Raji (cell line): ENCODE measurements around the gene FASLG.

Experiments
- POLR2A ChIP-seq: IDR thresholded peaks from 2 replicates; pipeline ENCODE4 v1.6.1; 2011; ENCODE audit warnings: low read depth, low read length, control low read depth; ENCODE audit not compliant: insufficient read depth

The FASLG gene, protein sequence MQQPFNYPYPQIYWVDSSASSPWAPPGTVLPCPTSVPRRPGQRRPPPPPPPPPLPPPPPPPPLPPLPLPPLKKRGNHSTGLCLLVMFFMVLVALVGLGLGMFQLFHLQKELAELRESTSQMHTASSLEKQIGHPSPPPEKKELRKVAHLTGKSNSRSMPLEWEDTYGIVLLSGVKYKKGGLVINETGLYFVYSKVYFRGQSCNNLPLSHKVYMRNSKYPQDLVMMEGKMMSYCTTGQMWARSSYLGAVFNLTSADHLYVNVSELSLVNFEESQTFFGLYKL

DNA sequence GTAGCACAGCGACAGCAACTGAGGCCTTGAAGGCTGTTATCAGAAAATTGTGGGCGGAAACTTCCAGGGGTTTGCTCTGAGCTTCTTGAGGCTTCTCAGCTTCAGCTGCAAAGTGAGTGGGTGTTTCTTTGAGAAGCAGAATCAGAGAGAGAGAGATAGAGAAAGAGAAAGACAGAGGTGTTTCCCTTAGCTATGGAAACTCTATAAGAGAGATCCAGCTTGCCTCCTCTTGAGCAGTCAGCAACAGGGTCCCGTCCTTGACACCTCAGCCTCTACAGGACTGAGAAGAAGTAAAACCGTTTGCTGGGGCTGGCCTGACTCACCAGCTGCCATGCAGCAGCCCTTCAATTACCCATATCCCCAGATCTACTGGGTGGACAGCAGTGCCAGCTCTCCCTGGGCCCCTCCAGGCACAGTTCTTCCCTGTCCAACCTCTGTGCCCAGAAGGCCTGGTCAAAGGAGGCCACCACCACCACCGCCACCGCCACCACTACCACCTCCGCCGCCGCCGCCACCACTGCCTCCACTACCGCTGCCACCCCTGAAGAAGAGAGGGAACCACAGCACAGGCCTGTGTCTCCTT lies at the start of gene FASLG:
Gene FASLG (plus strand): TSS at position 233 of the 583 bp plus-strand sequence. CDS start 99 bp downstream, at position 332.
- no peak for TF ChIP-seq POLR2A

DNA sequence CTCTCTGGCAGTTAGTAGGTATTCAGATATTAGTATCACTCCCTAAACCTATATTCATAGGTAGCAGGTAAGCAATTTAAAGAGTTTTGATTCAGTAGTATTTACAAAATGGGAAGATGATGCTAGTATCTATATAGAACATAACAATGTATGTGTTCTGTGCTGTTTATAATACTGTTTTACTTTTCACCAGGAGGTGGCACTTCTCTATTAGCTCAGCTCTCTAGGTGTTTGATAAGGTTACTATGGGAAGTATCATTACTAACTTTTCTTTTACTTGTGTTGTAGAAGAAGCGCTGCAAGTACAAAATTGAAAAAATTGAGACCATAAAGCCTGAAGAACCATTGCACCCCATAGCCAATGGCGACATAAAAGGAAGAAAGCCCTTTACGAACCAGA lies 49.4 kb upstream of the FASLG start:
- no peak for TF ChIP-seq POLR2A

DNA sequence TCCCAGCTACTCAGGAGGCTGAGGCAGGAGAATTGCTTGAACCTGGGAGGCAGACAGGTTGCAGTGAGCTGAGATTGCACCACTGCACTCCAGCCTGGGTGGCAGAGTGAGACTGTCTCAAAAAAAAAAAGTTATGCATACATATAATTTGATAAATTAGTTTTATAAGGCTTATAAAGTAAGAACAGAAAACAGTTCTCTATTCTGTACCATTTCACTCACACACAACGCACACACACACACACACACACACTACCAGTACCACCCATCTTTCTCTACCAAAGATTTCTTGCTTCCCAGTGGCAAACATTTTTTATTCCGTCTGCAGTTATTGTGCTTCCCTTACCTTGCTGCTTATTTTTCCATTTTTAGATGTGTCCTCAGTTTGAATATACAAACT lies 46.4 kb upstream of the FASLG start:
- no peak for TF ChIP-seq POLR2A

GRCh38 chr1:172613294-172613693 lies 45.6 kb upstream of the FASLG start:
- no peak for TF ChIP-seq POLR2A

DNA sequence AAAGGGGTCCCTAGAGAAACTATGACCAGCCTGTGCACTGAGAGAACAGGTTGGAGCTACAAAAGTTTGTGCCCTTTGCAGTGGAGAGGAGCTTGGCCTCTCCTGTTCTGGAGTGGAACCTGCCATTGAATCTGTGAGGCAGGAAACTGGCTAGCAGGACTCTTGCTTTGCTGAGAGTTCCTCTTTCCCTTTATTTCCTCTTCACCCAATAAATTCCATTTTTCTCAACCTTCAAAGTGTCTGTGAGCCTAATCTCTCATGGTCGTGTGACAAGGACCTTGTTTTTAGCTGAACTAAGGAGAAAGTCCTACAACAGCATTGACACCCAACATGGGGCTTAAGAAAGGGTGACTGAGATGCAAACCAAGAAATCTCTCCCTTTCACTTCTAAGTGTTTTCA lies 42.7 kb upstream of the FASLG start:
- TF ChIP-seq POLR2A = no peak

DNA sequence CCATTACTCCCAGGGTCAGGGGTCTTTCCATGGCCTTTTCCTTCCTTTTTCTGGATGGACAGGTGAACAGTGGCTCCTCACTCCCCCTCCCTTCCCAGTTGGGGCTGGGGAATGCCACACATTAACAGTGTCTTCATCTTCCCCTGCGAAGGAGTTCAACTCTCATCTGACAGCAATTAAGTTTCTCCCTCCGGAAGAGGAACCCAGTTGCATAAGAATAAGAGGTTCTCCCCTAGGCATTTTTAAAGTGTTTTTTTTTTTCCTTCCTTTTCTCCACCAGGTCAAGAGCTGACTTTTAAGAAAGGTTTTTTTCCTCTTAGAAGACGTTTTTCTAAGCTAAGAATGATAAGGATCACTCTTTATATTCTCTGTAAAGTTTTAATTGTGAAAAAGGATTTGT lies 42.3 kb upstream of the FASLG start:
- no peak for TF ChIP-seq POLR2A

DNA sequence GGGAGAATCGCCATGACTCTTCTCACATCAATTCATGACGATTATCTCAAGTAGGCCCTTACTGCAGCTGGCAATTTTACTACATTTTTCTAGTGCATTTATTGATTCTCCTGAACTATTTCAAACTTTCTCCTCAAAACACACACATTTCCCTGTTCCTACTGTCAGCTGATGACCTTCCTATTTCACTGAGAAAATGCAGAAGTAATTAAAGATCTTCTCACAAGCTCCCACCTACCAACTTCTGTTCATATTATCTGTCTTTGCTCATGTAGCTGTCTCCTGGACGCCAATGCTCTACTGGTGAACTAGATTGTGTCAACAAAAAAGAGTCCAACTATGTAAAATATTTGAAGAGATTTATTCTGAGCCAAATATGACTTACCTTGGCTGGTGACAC lies 36.4 kb upstream of the FASLG start:
- no peak for TF ChIP-seq POLR2A

GRCh38 chr1:172623748-172624147 lies 35.2 kb upstream of the FASLG start:
- TF ChIP-seq POLR2A = no peak

DNA sequence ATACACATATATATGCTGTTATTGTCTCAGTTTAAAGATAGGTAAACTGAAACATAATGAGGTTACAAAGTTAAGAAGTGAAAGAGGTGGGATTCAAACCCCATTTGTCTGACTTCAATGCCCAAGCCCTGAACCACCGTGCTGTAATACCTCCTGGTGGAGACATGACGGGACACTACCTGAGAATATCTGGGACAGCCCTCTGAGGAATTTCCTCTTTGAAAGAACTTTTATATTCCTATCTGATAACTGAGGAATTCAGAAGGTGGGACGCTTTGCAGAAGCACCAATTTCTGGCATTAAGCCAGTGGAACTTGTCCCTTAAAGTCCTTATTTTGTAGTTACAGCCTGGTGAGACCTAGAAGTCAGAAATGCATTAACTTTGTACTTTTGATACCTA lies 32.1 kb upstream of the FASLG start:
- no peak for TF ChIP-seq POLR2A

DNA sequence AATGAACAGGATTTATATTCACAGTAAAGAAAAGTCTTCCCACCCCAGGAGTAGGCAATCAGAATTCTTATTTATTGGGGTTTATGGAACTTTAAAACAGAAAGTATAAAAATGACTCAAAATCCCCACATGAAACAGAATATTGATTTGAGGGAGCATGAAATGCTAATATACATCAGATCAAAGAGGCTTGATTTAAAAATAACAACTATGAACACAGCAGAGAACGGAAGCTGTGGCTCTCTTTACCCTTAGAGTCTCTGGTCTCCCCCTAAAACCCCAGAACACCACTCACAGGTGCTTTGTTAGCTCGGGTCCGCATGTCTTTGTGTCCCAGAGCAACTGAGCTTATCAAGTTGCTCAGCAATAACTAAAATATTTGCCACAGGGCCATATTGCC lies 31.2 kb upstream of the FASLG start:
- TF ChIP-seq POLR2A = no peak

- TF ChIP-seq POLR2A = no peak
Measured at GRCh38 chr1:172628401-172628800, 30.5 kb upstream of the FASLG start.

DNA sequence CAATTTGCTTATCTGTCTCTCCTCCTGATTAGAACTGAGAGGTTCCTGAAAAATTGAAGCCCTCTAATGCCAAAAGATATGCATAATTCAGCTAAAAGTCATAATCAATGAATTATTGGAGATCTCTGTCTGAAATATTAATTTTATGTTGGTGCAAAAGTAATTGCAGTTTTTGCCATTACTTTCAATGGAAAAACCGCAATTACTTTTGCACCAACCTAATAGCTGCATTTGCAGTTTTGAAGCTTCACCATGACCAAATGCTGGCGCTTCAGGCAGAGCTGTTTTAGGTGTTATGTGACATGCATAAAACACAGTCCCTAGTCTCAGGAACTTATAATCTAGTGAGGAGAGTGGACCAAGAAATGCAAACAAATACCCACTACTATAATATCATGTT lies 29.7 kb upstream of the FASLG start:
- no peak for TF ChIP-seq POLR2A

DNA sequence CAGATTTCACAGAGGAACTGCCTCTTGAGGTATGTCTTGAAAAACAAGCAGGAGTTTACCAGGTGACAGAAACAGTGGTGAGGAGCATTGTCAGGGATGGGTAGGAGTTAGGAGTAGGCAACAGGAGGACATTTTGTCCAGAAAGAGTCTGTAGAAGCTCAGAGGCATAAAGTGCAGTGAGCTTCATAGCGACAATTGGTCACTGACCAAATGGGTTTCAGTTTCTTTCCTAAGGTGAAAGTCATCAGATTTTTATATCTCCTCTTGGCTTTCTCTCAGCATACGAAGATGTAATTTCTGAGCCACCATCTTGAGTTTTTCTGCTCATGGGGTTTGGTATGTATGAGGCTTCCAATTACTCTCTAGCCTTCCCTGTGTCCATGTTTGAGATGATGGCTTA lies 29.3 kb upstream of the FASLG start:
- TF ChIP-seq POLR2A = no peak

- no peak for TF ChIP-seq POLR2A
Measured at GRCh38 chr1:172630056-172630818, 28.7 kb upstream of the FASLG start.

GRCh38 chr1:172630868-172631267 lies 28.0 kb upstream of the FASLG start:
- TF ChIP-seq POLR2A = no peak

DNA sequence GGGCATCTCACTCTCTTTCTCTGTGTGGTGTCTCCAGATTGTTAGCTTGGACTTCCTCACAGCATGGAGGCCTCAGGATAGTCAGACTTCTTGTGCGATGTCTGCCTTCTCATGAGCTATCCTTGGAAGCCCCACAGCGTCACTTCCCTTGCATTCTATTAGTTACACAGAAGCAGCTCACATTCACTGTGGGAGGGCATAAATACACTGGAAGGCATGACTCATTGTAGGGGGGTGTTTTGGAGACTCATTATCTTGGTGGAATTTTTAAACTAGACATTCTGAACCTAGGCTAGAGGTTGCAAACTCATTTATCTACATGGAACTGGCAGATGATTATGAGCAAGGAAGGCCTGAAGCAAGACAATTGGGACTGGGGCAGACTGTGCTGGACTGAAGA lies 21.4 kb upstream of the FASLG start:
- TF ChIP-seq POLR2A = no peak

- no peak for TF ChIP-seq POLR2A
Measured at GRCh38 chr1:172638249-172638648, 20.7 kb upstream of the FASLG start.
